GM18951 (cell line): ENCODE data around the gene ARVCF.

Experiments
- POLR2A ChIP-seq: IDR thresholded peaks from 4 replicates; pipeline ENCODE4 v1.6.1; 2011; ENCODE audit warnings: mild to moderate bottlenecking; ENCODE audit not compliant: insufficient read length, insufficient read depth; ENCODE audit errors: extremely low read depth
- in situ Hi-C: fragments of 300-500 bp; cut with MboI; formaldehyde crosslinking; loops from one replicate; pipeline ENCODE4 v1.12.0; 2022; ENCODE audit warnings: low sequenced_read_pairs, mixed read lengths, inconsistent platforms; ENCODE audit not compliant: unreplicated experiment

ARVCF gene

DNA sequence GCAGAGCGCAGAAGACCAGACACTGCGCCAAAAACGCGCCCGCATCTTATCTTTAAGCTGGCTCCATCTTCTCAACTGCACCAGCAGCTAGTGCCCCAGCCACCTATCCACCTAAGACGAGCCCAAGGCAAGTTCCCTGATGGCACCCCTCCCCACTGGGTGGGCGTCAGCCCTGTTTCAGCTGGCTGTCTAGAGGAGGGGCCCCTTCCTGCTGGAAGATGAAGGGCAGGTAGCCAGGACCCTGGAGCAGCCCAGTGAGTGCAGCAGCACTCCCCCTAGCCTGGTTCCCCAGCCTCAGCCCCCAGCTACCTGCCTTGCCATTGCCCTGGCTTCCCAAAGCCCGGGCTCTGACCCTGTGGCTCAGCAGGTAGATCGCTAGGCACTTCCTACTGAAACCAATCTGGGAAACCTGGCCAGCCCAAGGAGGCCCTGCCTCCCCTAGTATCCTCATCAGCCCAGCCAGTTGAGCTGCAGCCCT is 28.3 kb downstream of the ARVCF start:
- TF ChIP-seq POLR2A, result no peak
- in situ Hi-C loops, result no loop called here

DNA sequence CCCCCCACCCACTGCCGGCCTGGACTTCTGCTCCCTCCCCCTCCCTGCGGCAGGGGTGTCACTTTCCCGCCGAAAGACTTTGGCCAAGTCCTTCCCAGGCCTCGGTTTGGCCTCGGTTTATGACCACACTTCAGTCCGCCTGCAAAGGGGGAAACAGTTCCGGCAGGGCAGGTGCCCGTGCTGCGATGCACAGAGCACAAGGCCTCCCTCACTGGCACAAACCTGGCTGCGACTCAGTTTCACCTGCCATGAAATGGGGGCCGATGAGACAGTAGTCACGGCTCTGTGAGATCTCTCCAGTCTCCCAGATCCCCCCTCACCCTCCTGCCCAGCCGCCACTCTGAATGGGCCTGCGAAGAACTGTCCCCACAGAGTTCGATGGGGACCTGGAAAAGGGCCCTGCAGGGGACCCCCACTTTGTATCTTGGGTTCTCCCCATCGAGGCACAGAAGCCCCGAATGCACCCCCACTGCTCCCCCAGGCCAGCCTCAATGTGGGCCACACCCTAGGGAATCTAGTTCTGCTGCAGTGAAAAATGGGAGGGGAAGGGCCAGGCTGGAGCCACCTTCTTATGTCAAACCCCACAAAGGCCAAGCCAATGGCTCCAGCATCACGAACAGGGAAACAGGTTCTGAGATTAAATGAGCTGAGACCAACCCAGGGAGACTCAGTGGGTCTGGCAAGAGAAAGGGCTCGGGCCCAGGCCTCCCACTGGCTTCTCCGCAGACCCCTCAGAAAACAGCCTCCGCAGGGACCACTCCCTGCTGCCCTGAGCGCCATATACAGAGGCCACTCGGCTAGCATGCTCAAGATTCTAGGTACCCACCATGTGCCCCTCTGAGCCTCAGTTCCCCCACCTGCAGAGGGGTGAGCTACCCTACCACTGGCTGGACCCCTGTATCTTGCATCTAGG is 29.0 kb downstream of the ARVCF start:
- in situ Hi-C loops, result no loop called here
- TF ChIP-seq POLR2A, result no peak

DNA sequence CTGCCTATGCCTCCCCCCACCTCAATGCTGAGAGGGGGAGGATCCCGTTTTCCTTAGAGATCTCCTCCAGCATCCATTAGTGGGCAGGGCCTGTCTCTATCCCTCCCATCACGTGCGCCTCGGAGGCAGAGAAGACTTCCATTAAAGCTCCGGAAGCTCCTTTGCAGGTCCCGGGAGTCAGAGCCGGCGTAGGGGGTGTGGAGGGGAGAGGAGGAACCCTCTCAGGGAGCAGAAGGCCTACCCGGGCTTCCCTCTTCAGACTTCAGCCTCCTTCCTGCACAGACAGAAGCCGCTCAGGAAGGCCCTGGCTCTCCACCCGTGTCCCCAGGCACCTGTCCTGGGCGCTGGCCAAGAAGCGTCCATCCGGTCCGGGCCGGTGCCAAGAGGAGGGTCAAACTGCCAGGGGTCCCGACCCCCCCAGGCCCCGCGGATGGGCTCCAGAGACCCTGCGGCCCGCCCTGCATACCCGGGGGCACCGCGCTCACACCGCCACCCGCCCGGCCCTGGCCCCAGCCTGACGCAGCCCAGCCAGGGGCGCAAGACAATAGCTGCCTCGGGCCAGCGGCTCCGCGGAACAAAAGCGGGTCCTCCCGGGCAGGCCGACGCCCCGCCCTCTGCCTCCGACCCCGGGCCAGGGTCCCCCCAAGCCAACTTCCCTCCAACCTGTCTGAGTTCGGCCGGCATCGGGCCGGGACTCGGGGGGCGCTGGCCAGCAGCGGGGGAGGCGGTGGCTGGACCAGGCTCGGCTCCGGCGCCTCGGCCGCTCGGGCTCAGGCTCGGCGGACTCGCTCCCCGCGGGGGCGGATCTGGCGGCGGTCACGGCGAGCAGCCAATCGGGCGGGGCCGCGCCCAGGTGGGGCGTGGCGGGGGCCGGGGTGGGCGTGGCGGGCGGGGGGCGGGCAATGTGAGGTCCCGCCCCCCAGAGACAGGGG is 29.9 kb downstream of the ARVCF start:
- in situ Hi-C loops, result no loop called here

DNA sequence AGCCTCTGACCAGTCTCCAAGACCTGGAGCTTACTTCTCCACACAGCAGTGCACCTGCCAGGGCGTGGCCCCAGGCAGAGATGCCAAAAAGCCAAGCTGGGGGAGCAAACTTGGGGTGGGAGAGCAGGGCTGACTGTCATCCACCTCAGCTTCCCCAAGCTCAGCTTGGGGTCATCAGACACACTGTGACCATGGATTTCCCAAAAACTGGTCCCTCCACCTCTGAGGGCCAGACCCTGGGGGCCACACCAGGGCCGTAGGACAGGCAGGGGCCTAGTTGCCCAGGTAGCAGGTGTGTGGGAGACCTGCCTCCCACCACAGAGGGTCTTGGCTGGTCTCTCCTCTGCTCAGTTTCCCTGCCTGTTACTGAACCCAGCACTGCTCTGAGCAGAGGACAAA is 30.6 kb downstream of the ARVCF start:
- no peak for TF ChIP-seq POLR2A
- in situ Hi-C loops, result no loop called here

More for the DNA sequence above, 29.9 kb downstream of the ARVCF start:
- no peak for TF ChIP-seq POLR2A

DNA sequence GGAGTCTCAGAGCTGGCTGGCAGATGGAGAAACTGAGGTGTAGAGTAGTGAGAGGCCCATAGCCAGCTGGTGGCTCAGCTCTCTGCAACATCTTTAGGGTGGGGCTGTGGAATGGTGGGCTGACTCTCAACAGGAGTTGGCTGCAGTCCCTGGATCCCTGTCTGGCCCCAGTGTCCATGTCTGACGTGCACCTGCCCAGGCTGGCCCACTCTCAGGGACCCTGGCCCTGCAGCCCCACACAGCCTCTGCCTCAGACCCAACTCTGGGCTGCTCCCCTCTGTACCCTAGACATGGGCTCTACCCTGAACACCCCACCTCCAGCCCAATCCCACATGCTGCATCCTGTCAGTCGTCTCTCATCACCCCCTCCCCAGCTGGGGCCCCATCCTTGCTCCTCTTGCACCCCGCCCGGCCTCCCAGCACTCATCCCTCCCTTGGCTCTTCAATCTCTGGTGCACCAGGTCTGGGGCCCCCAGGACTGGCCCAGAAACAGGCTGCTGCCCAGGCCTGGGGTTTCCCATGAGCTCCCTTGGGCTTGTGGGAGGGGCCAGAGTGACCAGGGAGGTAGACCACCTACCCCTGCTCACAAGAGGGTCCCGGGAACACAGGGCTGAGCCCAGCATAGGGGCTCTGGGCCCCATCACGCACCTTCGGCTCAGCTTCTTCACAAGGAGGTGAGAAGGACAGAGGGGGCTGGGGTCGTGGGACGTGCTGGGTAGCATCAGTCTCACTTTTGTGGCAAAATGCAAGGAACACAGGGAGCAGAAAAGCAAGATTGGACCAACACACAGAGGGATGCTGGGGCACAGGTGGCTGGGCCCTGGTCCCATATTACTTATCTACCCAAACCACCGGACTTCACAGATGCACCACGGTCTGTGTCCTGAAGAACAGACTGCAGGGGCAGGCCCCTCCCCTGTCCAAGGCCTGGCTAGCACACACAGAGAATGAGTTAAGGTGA is 31.5 kb downstream of the ARVCF start:
- in situ Hi-C loops, result no loop called here
- no peak for TF ChIP-seq POLR2A

DNA sequence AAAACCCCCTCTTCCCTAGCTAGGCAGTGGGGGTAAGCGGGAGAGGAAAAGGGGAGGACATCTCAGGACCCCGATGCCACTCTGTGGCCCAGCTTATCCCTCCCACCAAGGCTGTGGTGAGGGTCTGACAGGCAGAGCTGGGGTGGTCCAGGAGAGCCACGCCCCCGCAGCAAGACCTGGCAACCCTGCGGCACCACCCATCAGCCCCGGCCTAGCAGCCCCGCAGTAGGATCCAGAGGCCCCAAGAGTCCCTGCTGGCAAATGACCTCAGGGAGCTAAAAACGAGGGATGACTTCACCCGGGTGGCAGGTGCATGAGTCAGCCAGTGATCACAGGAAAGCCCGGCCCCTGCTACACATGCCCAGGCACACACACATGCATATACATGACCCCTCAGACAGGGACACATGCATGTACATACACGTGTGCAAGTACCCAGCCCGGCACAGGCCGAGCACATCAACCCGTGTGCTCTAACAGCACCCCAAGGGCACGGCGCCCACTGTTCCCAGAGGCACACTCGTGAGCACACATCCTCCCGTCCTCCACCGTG is 32.3 kb downstream of the ARVCF start:
- TF ChIP-seq POLR2A, result no peak
- in situ Hi-C loops, result no loop called here

DNA sequence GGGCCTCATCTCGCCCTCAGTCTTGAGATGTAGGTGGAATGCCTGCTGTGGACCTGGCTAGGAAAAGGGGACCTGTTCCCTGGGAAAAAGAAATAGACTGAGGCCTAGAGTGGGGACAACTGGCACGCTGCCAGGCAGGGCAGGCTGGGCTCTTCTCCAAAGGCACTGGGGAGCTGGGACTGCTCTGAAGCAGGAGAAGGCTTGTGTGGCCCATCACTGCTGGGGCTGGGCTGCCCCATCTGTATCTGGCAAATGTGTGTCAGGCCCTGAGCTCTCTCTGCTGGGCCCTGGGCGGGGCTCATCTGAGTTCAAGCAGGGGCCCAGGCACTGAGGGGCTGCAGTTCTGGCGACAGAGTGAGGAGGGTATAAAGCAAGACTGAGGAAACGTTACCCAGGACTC is 32.9 kb downstream of the ARVCF start:
- no peak for TF ChIP-seq POLR2A
- in situ Hi-C loops, result no loop called here

DNA sequence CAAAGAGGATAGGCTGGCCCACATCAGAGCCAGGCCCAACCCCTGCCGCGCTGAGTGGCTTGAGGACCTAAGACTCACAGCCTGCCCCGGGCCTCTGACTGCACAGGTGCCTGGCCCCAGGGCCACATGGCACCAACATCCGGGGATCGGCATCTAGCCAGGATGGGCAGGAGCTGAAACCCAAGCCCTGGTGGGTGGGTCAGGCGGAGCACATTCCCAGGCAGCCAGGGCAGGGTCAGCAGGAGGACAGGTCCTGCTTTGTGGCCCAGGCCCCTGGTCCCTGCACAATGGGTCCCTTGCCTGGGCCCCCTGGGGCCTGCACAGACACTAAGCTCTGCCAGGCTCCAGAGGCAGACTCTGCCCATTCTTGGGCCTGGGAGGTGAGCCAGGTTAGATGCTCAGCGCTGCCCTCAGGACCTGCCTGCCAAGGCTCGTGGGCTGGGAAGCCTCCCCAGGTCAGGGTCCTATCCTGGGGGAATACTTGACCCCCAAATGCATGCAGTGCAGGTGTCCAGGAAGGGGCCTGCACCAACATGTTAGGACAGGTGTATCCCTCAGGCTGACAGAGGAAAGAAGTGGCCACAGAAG is 33.5 kb downstream of the ARVCF start:
- no peak for TF ChIP-seq POLR2A
- in situ Hi-C loops, result no loop called here

DNA sequence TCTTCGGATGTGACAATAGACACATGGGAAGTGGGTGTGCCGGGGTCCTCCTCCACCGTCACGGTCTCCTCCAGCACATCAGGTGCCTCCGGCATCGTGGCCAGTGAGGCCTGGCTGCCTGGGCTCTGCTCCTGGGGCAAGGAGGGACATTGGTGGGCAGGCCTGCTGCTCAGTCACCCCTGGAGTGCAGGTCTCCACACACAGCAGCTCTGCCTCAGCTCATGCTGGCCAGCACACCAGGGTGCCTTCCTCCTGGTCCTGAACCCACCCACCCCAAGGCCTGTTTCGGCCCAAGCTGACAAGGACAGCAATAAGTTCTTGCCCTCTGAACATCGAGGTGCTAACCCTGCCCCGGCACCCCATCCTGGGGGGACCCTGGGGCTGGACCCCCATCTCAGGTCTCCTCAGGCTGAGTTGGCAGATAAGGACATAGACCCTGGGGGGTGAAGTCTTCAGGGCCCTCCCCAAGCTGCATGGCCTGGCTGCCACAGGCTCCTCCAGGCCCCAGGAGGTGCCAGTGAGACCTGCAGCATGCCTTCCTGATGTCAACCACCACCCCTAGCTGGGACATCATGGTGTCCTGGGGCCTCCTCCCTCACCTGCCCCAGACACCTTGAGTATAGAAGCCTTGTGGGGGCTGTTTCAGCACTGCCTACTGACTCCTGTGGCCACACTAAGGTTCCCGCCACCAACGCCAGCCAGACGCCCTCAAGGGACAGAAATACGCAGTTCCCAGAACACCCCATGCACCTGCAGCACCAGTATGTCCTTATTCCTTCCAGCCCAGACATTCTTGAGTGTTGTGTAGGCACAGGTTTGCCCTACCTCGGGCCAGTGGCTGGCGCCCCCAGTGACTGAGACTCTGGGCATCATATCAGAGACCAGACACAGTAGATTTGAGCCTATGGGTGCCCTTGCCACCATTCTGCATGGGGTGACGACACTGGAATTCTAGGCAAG is 34.4 kb downstream of the ARVCF start:
- no peak for TF ChIP-seq POLR2A
- in situ Hi-C loops, result no loop called here

DNA sequence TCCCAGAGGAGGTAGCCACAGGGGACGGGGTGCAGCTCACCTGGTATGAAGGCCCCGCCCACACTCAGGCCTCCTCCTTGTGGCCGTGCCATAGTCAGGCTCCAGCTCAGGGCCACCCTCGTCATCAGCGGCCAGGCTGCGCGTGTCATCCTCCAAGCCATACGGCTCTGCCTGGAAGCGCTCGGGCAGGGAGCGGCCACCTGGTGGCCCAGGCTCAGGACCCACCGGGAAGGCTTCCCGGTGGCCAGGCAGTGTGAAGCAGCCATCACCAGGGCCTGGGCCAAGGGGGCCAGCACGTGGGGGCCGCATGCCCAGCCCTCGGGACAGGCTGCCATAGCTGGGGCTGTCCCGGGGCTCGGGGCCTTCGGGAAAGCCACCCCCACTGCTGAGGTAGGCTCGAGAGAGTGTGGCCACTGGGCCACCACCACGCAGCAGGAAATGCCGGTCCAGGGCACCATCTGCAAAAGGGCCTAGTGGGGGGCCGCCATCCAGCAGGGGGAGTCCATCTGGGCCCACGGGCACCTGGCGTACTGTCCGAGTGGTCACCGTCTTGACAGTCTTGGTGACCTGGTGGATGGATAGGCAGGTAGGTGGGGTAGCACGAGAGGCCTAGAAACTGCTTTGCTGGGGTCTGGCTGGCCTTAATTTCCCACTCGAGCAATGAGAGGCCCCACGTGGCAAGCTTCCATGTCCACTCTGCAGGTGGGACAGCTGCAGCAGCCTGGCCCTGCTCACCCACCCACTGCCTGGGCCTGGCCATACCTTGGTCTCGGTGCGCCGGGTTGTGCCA is 35.3 kb downstream of the ARVCF start:
- TF ChIP-seq POLR2A, result no peak
- in situ Hi-C loops, result no loop called here
